IMR-90 (cell line): Measurements from ENCODE around the gene ARHGEF18. TPM values are rescaled to one million over a fixed set of nuclear protein-coding genes. Genes with fewer than 3 reads are reported as not detected.

Experiments
- ATAC-seq: fragments of 200-7000 bp; cut with Tn5 transposase; 2 replicates; pipeline ENCODE4 v1.9.1; 2020; ENCODE audit warnings: low read depth, mild to moderate bottlenecking, moderate library complexity
- BruUV-seq: library from RNA; stranded (reverse); fragments of 400-500 nt; replicated peaks from 2 replicates; lab custom pipeline; 2021; lab: Mats Ljungman, UMichigan
- CTCF ChIA-PET: fragments of 300-600 bp; formaldehyde crosslinking; extraction: SDS; loops from one replicate; lab custom pipeline; 2021; ENCODE audit warnings: antibody characterized with exemption; lab: Yijun Ruan, JAX
- POLR2A ChIA-PET: fragments of 300-600 bp; sonication (Branson Sonifier 250); formaldehyde crosslinking; loops from one replicate; lab custom pipeline; 2022; ENCODE audit warnings: antibody characterized with exemption; ENCODE audit not compliant: unreplicated experiment; lab: Charles Lee
- DNase-seq: peaks from one replicate; pipeline ENCODE4 v3.0.0; 2013
- H2AFZ ChIP-seq: replicated peaks from 2 replicates; pipeline ENCODE3; 2013; ENCODE audit warnings: low read length, mild to moderate bottlenecking; ENCODE audit not compliant: poor library complexity
- H2AK5ac ChIP-seq: 2 replicates; pipeline ENCODE4 v1.6.1; 2013; ENCODE audit warnings: low read depth, low read length, inconsistent platforms
- H2AK9ac ChIP-seq: replicated peaks from 2 replicates; pipeline ENCODE3; 2013; ENCODE audit warnings: mild to moderate bottlenecking, low read depth, low read length, moderate library complexity; ENCODE audit not compliant: poor library complexity
- H2BK120ac ChIP-seq: 2 replicates; pipeline ENCODE4 v1.6.1; 2013; ENCODE audit warnings: low read depth, low read length, inconsistent platforms
- H2BK15ac ChIP-seq: 3 replicates; pipeline ENCODE4 v1.6.1; 2013; ENCODE audit warnings: low read depth, low read length, inconsistent platforms
- H2BK20ac ChIP-seq: 2 replicates; pipeline ENCODE4 v1.6.1; 2013; ENCODE audit warnings: low read depth, mild to moderate bottlenecking, inconsistent platforms, low read length, moderate library complexity
- H2BK5ac ChIP-seq: 2 replicates; pipeline ENCODE4 v1.6.1; 2013; ENCODE audit warnings: mild to moderate bottlenecking, low read depth, low read length, inconsistent platforms; ENCODE audit not compliant: poor library complexity, severe bottlenecking
- H3K14ac ChIP-seq: replicated peaks from 2 replicates; pipeline ENCODE4 v1.6.1; 2013; ENCODE audit warnings: low read depth, low read length, inconsistent platforms
- H3K18ac ChIP-seq: 2 replicates; pipeline ENCODE4 v1.6.1; 2013; ENCODE audit warnings: low read depth, low read length, control low read depth
- H3K23ac ChIP-seq: 2 replicates; pipeline ENCODE4 v1.6.1; 2013; ENCODE audit warnings: low read depth, low read length, inconsistent platforms
- H3K27ac ChIP-seq: 2 replicates; pipeline ENCODE4 v1.5.1; 2013; ENCODE audit warnings: mild to moderate bottlenecking, control low read depth, low read length; ENCODE audit not compliant: insufficient read depth
- H3K27me3 ChIP-seq: 2 replicates; pipeline ENCODE4 v1.6.1; 2013; ENCODE audit warnings: low read length; ENCODE audit not compliant: control insufficient read depth, insufficient read depth
- H3K36me3 ChIP-seq: 2 replicates; pipeline ENCODE4 v1.6.1; 2013; ENCODE audit warnings: low read length, mixed read lengths; ENCODE audit not compliant: control insufficient read depth, insufficient read depth
- H3K4ac ChIP-seq: 2 replicates; pipeline ENCODE4 v1.6.1; 2013; ENCODE audit warnings: low read depth, low read length, inconsistent platforms
- H3K4me1 ChIP-seq: 2 replicates; pipeline ENCODE4 v1.6.1; 2013; ENCODE audit warnings: low read length, mixed read lengths; ENCODE audit not compliant: control insufficient read depth, insufficient read depth
- H3K4me2 ChIP-seq: 2 replicates; pipeline ENCODE4 v1.6.1; 2013; ENCODE audit warnings: low read depth, mild to moderate bottlenecking, control low read depth, low read length, moderate library complexity
- H3K4me3 ChIP-seq: 2 replicates; pipeline ENCODE4 v1.5.1; 2013; ENCODE audit warnings: low read depth, mild to moderate bottlenecking, control low read depth, low read length, moderate library complexity; ENCODE audit not compliant: insufficient read depth
- H3K56ac ChIP-seq: 2 replicates; pipeline ENCODE4 v1.6.1; 2013; ENCODE audit warnings: low read length, inconsistent platforms; ENCODE audit not compliant: insufficient read depth; ENCODE audit errors: extremely low read depth
- H3K79me1 ChIP-seq, 2 experiments: 2 replicates each; pipeline ENCODE4 v1.6.1; 2013; ENCODE audit warnings: low read length in 2 of 2, inconsistent platforms in 1 of 2, low read depth in 1 of 2
- H3K9ac ChIP-seq: 2 replicates; pipeline ENCODE4 v1.6.1; 2013; ENCODE audit warnings: low read depth, low read length, control low read depth
- H3K9me1 ChIP-seq: 2 replicates; pipeline ENCODE4 v1.6.1; 2013; ENCODE audit warnings: low read length, inconsistent platforms; ENCODE audit not compliant: insufficient read depth
- H3K9me3 ChIP-seq: 2 replicates; pipeline ENCODE4 v1.6.1; 2013; ENCODE audit warnings: low read length; ENCODE audit not compliant: control insufficient read depth, insufficient read depth
- H4K20me1 ChIP-seq: 2 replicates; pipeline ENCODE4 v1.6.1; 2013; ENCODE audit warnings: low read length, inconsistent platforms; ENCODE audit not compliant: insufficient read depth
- H4K5ac ChIP-seq: 2 replicates; pipeline ENCODE4 v1.6.1; 2013; ENCODE audit warnings: mild to moderate bottlenecking, low read depth, low read length, control low read depth
- H4K8ac ChIP-seq, 2 experiments: 2 replicates each; pipeline ENCODE4 v1.6.1; 2013; ENCODE audit warnings: low read depth in 2 of 2, low read length in 2 of 2, control low read depth in 1 of 2, inconsistent platforms in 1 of 2
- H4K91ac ChIP-seq: 2 replicates; pipeline ENCODE4 v1.6.1; 2013; ENCODE audit warnings: low read depth, low read length, inconsistent platforms; ENCODE audit not compliant: insufficient read depth
- BHLHE40 ChIP-seq: fragments of 150-350 bp; IDR thresholded peaks from 2 replicates; pipeline ENCODE4 v1.6.1; 2016; ENCODE audit warnings: mild to moderate bottlenecking, low read depth, low read length
- CHD1 ChIP-seq: IDR thresholded peaks from 2 replicates; pipeline ENCODE4 v1.6.1; 2012; ENCODE audit warnings: low read depth, low read length, improper control_type of control experiment
- CTCF ChIP-seq: conservative IDR thresholded peaks from 2 replicates; pipeline ENCODE4 v1.5.1; 2012; ENCODE audit warnings: mild to moderate bottlenecking, low read depth, low read length, improper control_type of control experiment
- FOS ChIP-seq: fragments of 150-350 bp; IDR thresholded peaks from 2 replicates; pipeline ENCODE4 v1.6.1; 2016; ENCODE audit warnings: low read depth, low read length
- MAFK ChIP-seq: IDR thresholded peaks from 2 replicates; pipeline ENCODE4 v1.6.1; 2012; ENCODE audit warnings: low read depth, low read length, improper control_type of control experiment
- MAZ ChIP-seq: IDR thresholded peaks from 2 replicates; pipeline ENCODE4 v1.6.1; 2012; ENCODE audit warnings: low read depth, mild to moderate bottlenecking, low read length, improper control_type of control experiment, moderate library complexity, borderline replicate concordance
- NFE2L2 ChIP-seq: fragments of 150-350 bp; IDR thresholded peaks from 2 replicates; pipeline ENCODE4 v1.6.1; 2016; ENCODE audit warnings: low read depth, mild to moderate bottlenecking, low read length
- POLR2A ChIP-seq: IDR thresholded peaks from 2 replicates; pipeline ENCODE4 v1.6.1; 2012; ENCODE audit warnings: mild to moderate bottlenecking, low read depth, low read length
- RAD21 ChIP-seq: IDR thresholded peaks from 2 replicates; pipeline ENCODE4 v1.6.1; 2012; ENCODE audit warnings: low read length, improper control_type of control experiment
- RCOR1 ChIP-seq: IDR thresholded peaks from 2 replicates; pipeline ENCODE4 v1.6.1; 2012; ENCODE audit warnings: mild to moderate bottlenecking, low read length, improper control_type of control experiment; ENCODE audit not compliant: insufficient replicate concordance
- RFX5 ChIP-seq: IDR thresholded peaks from 2 replicates; pipeline ENCODE4 v1.8.0; 2012; ENCODE audit warnings: low read depth, mild to moderate bottlenecking, low read length, moderate library complexity
- SMC3 ChIP-seq: fragments of 150-350 bp; IDR thresholded peaks from 2 replicates; pipeline ENCODE4 v1.6.1; 2016; ENCODE audit warnings: low read depth, mild to moderate bottlenecking, antibody characterized with exemption, low read length, moderate library complexity
- USF2 ChIP-seq: fragments of 150-350 bp; IDR thresholded peaks from 2 replicates; pipeline ENCODE4 v1.6.1; 2017; ENCODE audit warnings: mild to moderate bottlenecking, antibody characterized with exemption, low read length, low read depth
- WGBS, 2 experiments: methylation state at CpG; one replicate each; pipeline versions ENCODE4 v1.1.5 to v1.1.7; 2013; ENCODE audit warnings: missing lambda C conversion rate in 2 of 2; ENCODE audit not compliant: insufficient read length in 1 of 2; ENCODE audit errors: extremely low coverage in 2 of 2; 5-methylcytosine and 5-hydroxymethylcytosine counted together
- dilution Hi-C: fragments of 300-500 bp; cut with HindIII; formaldehyde crosslinking; loops from one replicate; pipeline ENCODE4 v1.14.3; 2018; ENCODE audit warnings: low sequenced_read_pairs; ENCODE audit not compliant: unreplicated experiment
- in situ Hi-C: fragments of 300-500 bp; cut with MboI; formaldehyde crosslinking; loops from 3 replicates; pipeline ENCODE4 v1.14.3; 2019; ENCODE audit warnings: low sequenced_read_pairs, inconsistent platforms, mixed read lengths
- intact Hi-C: fragments of 100-400 bp; cut with micrococcal nuclease; formaldehyde crosslinking; loops from 2 replicates; pipeline ENCODE4 v1.10.0; 2022
- polyA plus RNA-seq, 3 experiments: library from polyadenylated mRNA; depleted of rRNA; stranded (reverse); fragments of >200 nt; gene quantifications; 2 replicates each; pipeline ENCODE4 v1.2.3, GENCODE V29; 2012; ENCODE audit warnings: low replicate concordance in 1 of 3
- total RNA-seq: library from RNA; depleted of rRNA; stranded (reverse); fragments of >200 nt; gene quantifications from 2 replicates; pipeline ENCODE4 v1.2.3, GENCODE V29; 2012
- TF ChIP-seq, protein P1 (sequence below): fragments of 150-350 bp; IDR thresholded peaks from 2 replicates; pipeline ENCODE4 v1.6.1; 2016; ENCODE audit warnings: low read depth, mild to moderate bottlenecking, low read length, moderate library complexity, borderline replicate concordance

Gene ARHGEF18
- total and polyA plus RNA-seq, 2 of the 4 experiments (the other 2 are of a cell fraction): 11.6 to 12.4 TPM

DNA sequence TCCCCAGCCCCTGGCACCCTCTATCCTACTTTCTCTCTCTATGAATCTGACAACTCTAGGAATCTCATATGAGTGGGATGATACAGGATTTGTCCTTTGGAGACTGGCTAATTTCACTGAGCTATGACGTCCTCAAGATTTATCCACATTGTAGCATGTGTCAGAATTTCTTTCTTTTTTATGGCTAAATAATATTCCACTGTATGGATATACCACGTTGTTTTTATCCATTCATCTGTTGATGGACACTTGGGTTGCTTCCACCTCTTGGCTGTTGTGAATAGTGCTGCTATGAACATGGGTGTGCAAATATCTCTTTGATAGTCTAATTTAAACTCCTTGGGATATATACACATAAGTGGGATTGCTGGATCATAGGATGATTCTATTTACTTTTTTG lies 30.6 kb upstream of the ARHGEF18 start:
- Histone ChIP-seq H3K56ac (no peak overlapping the region), H2BK120ac (no peak overlapping the region), H2BK15ac (no peak overlapping the region), H2BK5ac (no peak overlapping the region), H2AK5ac (no peak overlapping the region), H3K9me3 (no peaks in the 10 kb centered on the region), H4K20me1 (no peaks in the 10 kb centered on the region), H3K18ac (no peak overlapping the region), H3K23ac (no peak overlapping the region), H3K4ac (no peak overlapping the region), H3K14ac (no peak overlapping the region), H3K27ac (no peak overlapping the region), H4K5ac (no peak overlapping the region), H3K4me2 (no peak overlapping the region), H2AK9ac (no peak overlapping the region), H2AFZ (no peak overlapping the region), H3K4me3 (no peak overlapping the region), H3K36me3 (no peaks in the 10 kb centered on the region), H3K27me3 (no peaks in the 10 kb centered on the region; the same call in 1 of the 2 replicates), H4K91ac (no peak overlapping the region), H3K79me1 (no peaks in the 10 kb centered on the region), H2BK20ac (no peak overlapping the region), H3K4me1 (no peaks in the 10 kb centered on the region), H3K9ac (no peak overlapping the region), H3K9me1 (no peaks in the 10 kb centered on the region), H4K8ac (no peak overlapping the region)
- in situ Hi-C loops: no loop called here
- ChIA-PET POLR2A (no interaction called here), CTCF (no interaction called here)
- TF ChIP-seq, protein P1, sequence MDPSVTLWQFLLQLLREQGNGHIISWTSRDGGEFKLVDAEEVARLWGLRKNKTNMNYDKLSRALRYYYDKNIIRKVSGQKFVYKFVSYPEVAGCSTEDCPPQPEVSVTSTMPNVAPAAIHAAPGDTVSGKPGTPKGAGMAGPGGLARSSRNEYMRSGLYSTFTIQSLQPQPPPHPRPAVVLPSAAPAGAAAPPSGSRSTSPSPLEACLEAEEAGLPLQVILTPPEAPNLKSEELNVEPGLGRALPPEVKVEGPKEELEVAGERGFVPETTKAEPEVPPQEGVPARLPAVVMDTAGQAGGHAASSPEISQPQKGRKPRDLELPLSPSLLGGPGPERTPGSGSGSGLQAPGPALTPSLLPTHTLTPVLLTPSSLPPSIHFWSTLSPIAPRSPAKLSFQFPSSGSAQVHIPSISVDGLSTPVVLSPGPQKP: no peak
- TF ChIP-seq BHLHE40 (no peak), RFX5 (no peak), USF2 (no peak), CHD1 (no peak), RAD21 (no peak), RCOR1 (no peak), POLR2A (no peak), SMC3 (no peak), CTCF (no peak), NFE2L2 (no peak), FOS (no peak), MAZ (no peak), MAFK (no peak)
- no peak for ATAC-seq
- dilution Hi-C loops: no loop called here
- DNase-seq: no peak
- no CpG with 5 or more reads among the region's 2 CpGs for WGBS, 2 experiments
- BruUV-seq: no TSS peak
- intact Hi-C loops: no loop called here
